Cardiac muscle cell (in vitro differentiated cells and primary cell): ENCODE results near the gene PBX2. TPM values are rescaled to one million over a fixed set of nuclear protein-coding genes. Genes with fewer than 3 reads are reported as not detected.

Source experiments
- DNase-seq, 2 donors: peaks; one replicate each; pipeline versions ENCODE4 v3.0.0 to v3.0.0-alpha.2; 2010 to 2017; ENCODE audit warnings: low read depth in 1 of 2, low spot score in 1 of 2
- H3K27ac ChIP-seq: fragments of 200-600 bp; sonication (generic); 2 replicates; pipeline ENCODE4 v1.5.1; 2016
- H3K27me3 ChIP-seq: fragments of 200-600 bp; sonication (generic); 2 replicates; pipeline ENCODE4 v1.6.0; 2016; ENCODE audit warnings: control low read depth
- H3K36me3 ChIP-seq: fragments of 200-600 bp; sonication (generic); 2 replicates; pipeline ENCODE4 v1.5.1; 2016; ENCODE audit warnings: control low read depth
- H3K4me1 ChIP-seq: fragments of 200-600 bp; sonication (generic); 2 replicates; pipeline ENCODE4 v1.8.1; 2017; ENCODE audit warnings: low read depth, mild to moderate bottlenecking, mixed run types
- H3K4me3 ChIP-seq: fragments of 200-600 bp; sonication (generic); 2 replicates; pipeline ENCODE4 v1.5.1; 2016; ENCODE audit warnings: mild to moderate bottlenecking
- H3K9me3 ChIP-seq: fragments of 200-600 bp; sonication (generic); 2 replicates; pipeline ENCODE4 v1.5.1; 2017; ENCODE audit warnings: low read depth, mild to moderate bottlenecking, control low read depth
- CTCF ChIP-seq: IDR thresholded peaks from 2 replicates; pipeline ENCODE4 v1.5.1; 2012; ENCODE audit warnings: low read depth, mild to moderate bottlenecking, low read length
- polyA plus RNA-seq: library from polyadenylated mRNA; unstranded; fragments of >200 nt; fragmentation: Nextera tagmentation; extraction: Ambion mirVana; gene quantifications from 2 replicates; pipeline ENCODE4 v1.2.1, GENCODE V29; 2016
- total RNA-seq: library from RNA; depleted of rRNA; stranded (reverse); fragments of >200 nt; gene quantifications from 2 replicates; pipeline ENCODE4 v1.2.3, GENCODE V29; 2016

Gene PBX2
- total and polyA plus RNA-seq, 2 experiments from 2014 or later = 17.3 to 124 TPM

DNA sequence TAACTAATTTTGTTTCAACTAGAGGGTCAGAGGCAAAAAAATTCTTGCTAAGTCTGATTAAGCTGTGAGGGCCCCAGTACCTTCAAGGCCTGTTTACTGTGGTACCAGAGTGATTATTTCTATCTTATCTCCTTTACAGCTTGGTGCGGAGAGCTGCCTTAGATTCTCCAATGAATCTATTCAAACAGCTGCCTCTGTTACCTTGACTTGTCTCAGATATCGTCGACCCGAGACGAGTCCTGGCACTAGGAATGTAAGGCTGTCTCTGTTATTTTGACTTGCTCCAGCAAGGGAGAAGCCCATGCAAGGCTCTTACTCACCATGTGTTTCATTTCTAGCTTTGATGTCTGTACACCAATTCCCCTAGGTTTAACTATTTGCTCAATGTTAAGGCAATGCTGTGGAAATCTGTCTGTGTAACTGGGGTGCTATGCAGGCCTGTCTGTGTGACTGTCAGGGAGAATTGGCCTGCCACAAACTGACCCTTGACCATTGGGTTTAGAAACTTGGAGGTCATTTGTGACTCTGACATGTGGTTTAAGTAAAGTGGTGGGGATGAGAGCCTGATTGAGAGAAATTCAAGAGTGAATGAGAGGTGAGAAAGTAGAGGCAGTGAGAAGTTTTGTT, 49.5 kb downstream of the PBX2 start:
- H3K4me3 ChIP-seq = no peak overlapping the region
- no peaks in the 10 kb centered on the region for H3K9me3 ChIP-seq
- peak overlapping the region; percentile 89 for H3K27ac ChIP-seq
- H3K36me3 ChIP-seq = no peaks in the 10 kb centered on the region
- H3K4me1 ChIP-seq = no peaks in the 10 kb centered on the region
- no peaks in the 10 kb centered on the region for H3K27me3 ChIP-seq
- no peak for TF ChIP-seq CTCF
- DNase-seq = no peak

DNA sequence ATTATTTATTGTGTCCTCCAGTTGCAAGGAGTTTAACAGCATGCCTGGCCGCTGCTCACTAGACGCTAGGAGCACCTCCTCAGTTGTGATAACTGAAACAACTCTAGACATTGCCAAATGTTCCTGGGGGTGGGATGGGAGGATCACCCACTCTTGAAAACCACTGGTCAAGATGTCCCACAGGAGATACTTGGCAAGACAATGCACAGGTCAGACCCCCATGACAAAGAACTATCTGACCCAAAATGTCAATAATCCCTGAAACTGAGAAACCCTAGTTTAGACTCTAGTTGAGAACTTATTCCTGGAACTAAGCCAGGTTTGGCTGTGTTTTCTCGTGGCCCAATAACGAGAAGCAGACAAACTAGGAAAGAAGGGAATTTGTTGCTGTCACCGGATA, 50.4 kb downstream of the PBX2 start:
- no peak for TF ChIP-seq CTCF
- Histone ChIP-seq H3K4me1 (no peaks in the 10 kb centered on the region), H3K36me3 (no peaks in the 10 kb centered on the region), H3K27ac (peak overlapping the region; percentile 89), H3K27me3 (no peaks in the 10 kb centered on the region), H3K4me3 (no peak overlapping the region), H3K9me3 (no peaks in the 10 kb centered on the region)
- peak in 1 of 2 donors; percentile 41 for DNase-seq

GRCh38 chr6:32137454-32137853, 52.5 kb downstream of the PBX2 start:
- H3K27ac ChIP-seq = no peak overlapping the region
- H3K9me3 ChIP-seq = no peaks in the 10 kb centered on the region
- no peak for DNase-seq
- no peaks in the 10 kb centered on the region for H3K4me1 ChIP-seq
- no peak for TF ChIP-seq CTCF
- H3K4me3 ChIP-seq = no peak overlapping the region
- no peaks in the 10 kb centered on the region for H3K36me3 ChIP-seq
- no peaks in the 10 kb centered on the region for H3K27me3 ChIP-seq

Other genes starting within 250 kb of the PBX2 start
- gene CFB, start 244.1 kb downstream of the PBX2 start, total RNA-seq = 0.42 and 0.66 TPM in 2 replicates
- gene CFB, start 244.1 kb downstream of the PBX2 start, polyA plus RNA-seq = 1.3 TPM in 1 of 2 replicates, not detected in the other
- 165 and 186 TPM in 2 replicates for gene NELFE, start 231.2 kb downstream of the PBX2 start, total RNA-seq
- 146 and 201 TPM in 2 replicates for gene NELFE, start 231.2 kb downstream of the PBX2 start, polyA plus RNA-seq
- 36.4 and 62.6 TPM in 2 replicates for gene SKIC2, start 231.0 kb downstream of the PBX2 start, total RNA-seq
- gene SKIC2, start 231.0 kb downstream of the PBX2 start, polyA plus RNA-seq = 53.1 and 68.5 TPM in 2 replicates
- gene DXO, start 218.1 kb downstream of the PBX2 start, total RNA-seq = 36.7 and 44.9 TPM in 2 replicates
- gene DXO, start 218.1 kb downstream of the PBX2 start, polyA plus RNA-seq = 37.6 and 49.9 TPM in 2 replicates
- 2.1 and 2.2 TPM in 2 replicates for gene C4A, start 208.1 kb downstream of the PBX2 start, total RNA-seq
- 1.9 and 2.5 TPM in 2 replicates for gene C4A, start 208.1 kb downstream of the PBX2 start, polyA plus RNA-seq
- 4.1 and 4.2 TPM in 2 replicates for gene C4B, start 175.4 kb downstream of the PBX2 start, total RNA-seq
- gene C4B, start 175.4 kb downstream of the PBX2 start, polyA plus RNA-seq = 2.7 and 5.8 TPM in 2 replicates
- gene CYP21A2, start 151.8 kb downstream of the PBX2 start, total RNA-seq = 0.92 and 1.0 TPM in 2 replicates
- gene CYP21A2, start 151.8 kb downstream of the PBX2 start, polyA plus RNA-seq = 0.62 TPM in 1 of 2 replicates, not detected in the other
- 3.0 and 9.3 TPM in 2 replicates for gene TNXB, start 80.9 kb downstream of the PBX2 start, total RNA-seq
- 0.92 and 1.7 TPM in 2 replicates for gene TNXB, start 80.9 kb downstream of the PBX2 start, polyA plus RNA-seq
- 39.7 and 60.8 TPM in 2 replicates for gene ATF6B, start 62.0 kb downstream of the PBX2 start, total RNA-seq
- gene ATF6B, start 62.0 kb downstream of the PBX2 start, polyA plus RNA-seq = 43.0 and 49.5 TPM in 2 replicates
- 7.0 and 7.7 TPM in 2 replicates for gene FKBPL, start 59.9 kb downstream of the PBX2 start, total RNA-seq
- gene FKBPL, start 59.9 kb downstream of the PBX2 start, polyA plus RNA-seq = 10.0 and 14.2 TPM in 2 replicates
- gene PRRT1, start 38.3 kb downstream of the PBX2 start, total RNA-seq = 0.78 and 4.4 TPM in 2 replicates
- 4.9 and 6.2 TPM in 2 replicates for gene PRRT1, start 38.3 kb downstream of the PBX2 start, polyA plus RNA-seq
- gene PPT2, start 36.1 kb downstream of the PBX2 start, total RNA-seq = 42.7 and 147 TPM in 2 replicates
- 34.6 and 50.2 TPM in 2 replicates for gene PPT2, start 36.1 kb downstream of the PBX2 start, polyA plus RNA-seq
- 10.2 and 18.7 TPM in 2 replicates for gene EGFL8, start 25.6 kb downstream of the PBX2 start, total RNA-seq
- gene EGFL8, start 25.6 kb downstream of the PBX2 start, polyA plus RNA-seq = 10.1 and 15.2 TPM in 2 replicates
- gene AGPAT1, start 14.1 kb downstream of the PBX2 start, total RNA-seq = 128 and 146 TPM in 2 replicates
- gene AGPAT1, start 14.1 kb downstream of the PBX2 start, polyA plus RNA-seq = 69.3 and 69.6 TPM in 2 replicates
- gene RNF5, start 11.8 kb downstream of the PBX2 start, total RNA-seq = 180 and 188 TPM in 2 replicates
- 232 and 237 TPM in 2 replicates for gene RNF5, start 11.8 kb downstream of the PBX2 start, polyA plus RNA-seq
- gene AGER, start 5.9 kb downstream of the PBX2 start, total RNA-seq = 5.0 and 13.5 TPM in 2 replicates
- 4.8 and 9.8 TPM in 2 replicates for gene AGER, start 5.9 kb downstream of the PBX2 start, polyA plus RNA-seq
- gene GPSM3, start 2.4 kb upstream of the PBX2 start, total RNA-seq = 16.7 and 18.0 TPM in 2 replicates
- gene GPSM3, start 2.4 kb upstream of the PBX2 start, polyA plus RNA-seq = 14.5 and 17.4 TPM in 2 replicates
- 5.0 and 5.4 TPM in 2 replicates for gene NOTCH4, start 33.9 kb upstream of the PBX2 start, total RNA-seq
- 3.2 and 7.2 TPM in 2 replicates for gene NOTCH4, start 33.9 kb upstream of the PBX2 start, polyA plus RNA-seq
- gene TSBP1, start 181.7 kb upstream of the PBX2 start, total RNA-seq = not detected in 2 replicates
- gene TSBP1, start 181.7 kb upstream of the PBX2 start, polyA plus RNA-seq = not detected in 2 replicates
- gene BTNL2, start 217.0 kb upstream of the PBX2 start, total RNA-seq = not detected in 2 replicates
- not detected in 2 replicates for gene BTNL2, start 217.0 kb upstream of the PBX2 start, polyA plus RNA-seq
- gene HLA-DRA, start 249.7 kb upstream of the PBX2 start, total RNA-seq = not detected in 2 replicates
- 2.4 TPM in 1 of 2 replicates, not detected in the other for gene HLA-DRA, start 249.7 kb upstream of the PBX2 start, polyA plus RNA-seq